Liver (tissue), 3 donors: ENCODE results near the gene LAMB1.

Experiments used
- CTCF ChIP-seq: fragments of 150-350 bp; IDR thresholded peaks from 2 replicates; pipeline ENCODE4 v1.5.1; 2017; ENCODE audit warnings: improper control_type of control experiment, low read depth, low read length; ENCODE audit not compliant: missing input control
- JUND ChIP-seq, 2 donors: IDR thresholded peaks; 2 replicates each; pipeline ENCODE4 v1.6.1; 2016; ENCODE audit warnings: antibody characterized with exemption in 2 of 2
- REST ChIP-seq: IDR thresholded peaks from 2 replicates; pipeline ENCODE4 v1.6.1; 2016; ENCODE audit warnings: antibody characterized with exemption, mild to moderate bottlenecking
- RXRA ChIP-seq, 2 donors: IDR thresholded peaks; 2 replicates each; pipeline ENCODE4 v1.6.1; 2017 to 2018; ENCODE audit warnings: antibody characterized with exemption in 2 of 2, mild to moderate bottlenecking in 1 of 2
- donor health status: healthy.
- donor health status: healthy.

GRCh38 chr7:108049962-108050361 lies 47.0 kb upstream of the LAMB1 start:
- TF ChIP-seq RXRA (IDR thresholded peaks at IDR 0.05) (no peak), JUND (IDR thresholded peaks at IDR 0.05) (no peak), CTCF (no peak), REST (no peak)
